Mesendoderm (in vitro differentiated cells): ENCODE data around the gene SNX25.
A peak's percentile ranks its signal among the peaks of the same experiment; 100 is the strongest.
"Not testable (repeated sequence)": the region's sequence is repeated elsewhere in the genome, so short reads cannot be mapped to it uniquely, and the experiment has no call there.

Source experiments
- DNase-seq: peaks from one replicate; pipeline ENCODE4 v3.0.0; 2013
- H2AK5ac ChIP-seq: 2 replicates; pipeline ENCODE4 v1.6.1; 2013; ENCODE audit warnings: low read length, inconsistent platforms
- H2BK120ac ChIP-seq: 2 replicates; pipeline ENCODE4 v1.6.1; 2013; ENCODE audit warnings: low read depth, mild to moderate bottlenecking, low read length, moderate library complexity, mixed read lengths
- H2BK15ac ChIP-seq: replicated peaks from 2 replicates; pipeline ENCODE4 v1.6.1; 2013; ENCODE audit warnings: low read depth, mild to moderate bottlenecking, moderate library complexity
- H2BK5ac ChIP-seq: 2 replicates; pipeline ENCODE4 v1.6.1; 2013; ENCODE audit warnings: low read length, inconsistent platforms
- H3K18ac ChIP-seq: 2 replicates; pipeline ENCODE4 v1.6.1; 2013; ENCODE audit warnings: mild to moderate bottlenecking, low read length, mixed read lengths
- H3K23ac ChIP-seq: one replicate; pipeline ENCODE4 v1.6.1; 2013; ENCODE audit warnings: low read length
- H3K27ac ChIP-seq: 2 replicates; pipeline ENCODE4 v1.5.1; 2013; ENCODE audit warnings: low read depth, mild to moderate bottlenecking, inconsistent platforms, low read length, moderate library complexity
- H3K27me3 ChIP-seq: 2 replicates; pipeline ENCODE4 v1.6.1; 2013; ENCODE audit warnings: low read length, control low read depth, mild to moderate bottlenecking, inconsistent platforms; ENCODE audit not compliant: insufficient read depth, poor library complexity
- H3K36me3 ChIP-seq: 2 replicates; pipeline ENCODE4 v1.6.1; 2013; ENCODE audit warnings: low read length, inconsistent platforms; ENCODE audit not compliant: control insufficient read depth, insufficient read depth
- H3K4ac ChIP-seq: one replicate; pipeline ENCODE4 v1.6.1; 2013; ENCODE audit warnings: low read depth, mild to moderate bottlenecking, low read length, moderate library complexity
- H3K4me1 ChIP-seq: 2 replicates; pipeline ENCODE4 v1.6.1; 2013; ENCODE audit warnings: low read depth, low read length, inconsistent platforms; ENCODE audit not compliant: control insufficient read depth
- H3K4me2 ChIP-seq: 2 replicates; pipeline ENCODE4 v1.6.1; 2013; ENCODE audit warnings: low read length
- H3K4me3 ChIP-seq: 2 replicates; pipeline ENCODE4 v1.5.1; 2013; ENCODE audit warnings: mild to moderate bottlenecking, low read length
- H3K56ac ChIP-seq: one replicate; pipeline ENCODE4 v1.6.1; 2013; ENCODE audit warnings: low read length
- H3K79me1 ChIP-seq: 2 replicates; pipeline ENCODE4 v1.6.1; 2013; ENCODE audit warnings: low read length, inconsistent platforms
- H3K79me2 ChIP-seq: 2 replicates; pipeline ENCODE4 v1.6.1; 2013; ENCODE audit warnings: mild to moderate bottlenecking, low read length; ENCODE audit not compliant: control insufficient read depth, insufficient read depth
- H3K9ac ChIP-seq: 2 replicates; pipeline ENCODE4 v1.6.1; 2013; ENCODE audit warnings: low read length, inconsistent platforms
- H4K5ac ChIP-seq: one replicate; pipeline ENCODE4 v1.6.1; 2013; ENCODE audit warnings: low read length
- H4K8ac ChIP-seq: one replicate; pipeline ENCODE4 v1.6.1; 2013; ENCODE audit warnings: low read depth, mild to moderate bottlenecking, control low read depth, low read length, moderate library complexity
- WGBS: extraction: QIAGEN DNeasy Blood & Tissue Kit; methylation state at CpG from one replicate; pipeline ENCODE4 v1.1.7; 2013; ENCODE audit warnings: low lambda C conversion rate, missing lambda C conversion rate; ENCODE audit not compliant: insufficient coverage; ENCODE audit errors: extremely low coverage; 5-methylcytosine and 5-hydroxymethylcytosine counted together

SNX25 gene

GRCh38 chr4:185322803-185323202, 113.4 kb downstream of the SNX25 start:
- WGBS: no CpG with 5 or more reads among the region's 2 CpGs
- H3K56ac ChIP-seq: no peak overlapping the region

GRCh38 chr4:185323606-185324005, 114.2 kb downstream of the SNX25 start:
- DNase-seq: no peak
- Histone ChIP-seq H3K27me3 (no peaks in the 10 kb centered on the region), H2AK5ac (no peak overlapping the region), H3K4me1 (no peaks in the 10 kb centered on the region), H3K4me2 (no peak overlapping the region), H3K9ac (no peak overlapping the region), H3K4ac (no peak overlapping the region), H3K4me3 (no peak overlapping the region), H3K36me3 (peaks cover 2% of the 10 kb centered on the region), H3K27ac (no peak overlapping the region), H4K5ac (no peak overlapping the region), H3K18ac (no peak overlapping the region), H3K79me1 (no peaks in the 10 kb centered on the region), H3K79me2 (no peaks in the 10 kb centered on the region), H2BK120ac (no peak overlapping the region), H2BK5ac (no peak overlapping the region), H2BK15ac (no peak overlapping the region), H4K8ac (no peak overlapping the region), H3K23ac (no peak overlapping the region), H3K56ac (no peak overlapping the region)
- WGBS: no CpG with 5 or more reads among the region's 1 CpG

More at GRCh38 chr4:185322803-185323202, 113.4 kb downstream of the SNX25 start:
- Histone ChIP-seq H3K36me3 (peaks cover 2% of the 10 kb centered on the region), H3K79me2 (no peaks in the 10 kb centered on the region), H3K27me3 (no peaks in the 10 kb centered on the region), H3K23ac (no peak overlapping the region), H4K8ac (no peak overlapping the region), H3K4ac (no peak overlapping the region), H3K27ac (no peak overlapping the region), H3K18ac (no peak overlapping the region), H3K79me1 (no peaks in the 10 kb centered on the region), H3K4me1 (no peaks in the 10 kb centered on the region), H3K9ac (no peak overlapping the region), H3K4me2 (no peak overlapping the region), H3K4me3 (no peak overlapping the region), H2BK5ac (no peak overlapping the region), H4K5ac (no peak overlapping the region), H2AK5ac (no peak overlapping the region), H2BK120ac (no peak overlapping the region), H2BK15ac (no peak overlapping the region)
- DNase-seq: no peak

- not testable (repeated sequence) for H3K27ac ChIP-seq, H3K4me1 ChIP-seq, H3K9ac ChIP-seq, H3K4ac ChIP-seq, H4K8ac ChIP-seq, H3K79me2 ChIP-seq, H3K18ac ChIP-seq, H3K4me3 ChIP-seq, H3K56ac ChIP-seq, H3K36me3 ChIP-seq, H3K4me2 ChIP-seq, H2BK5ac ChIP-seq, H3K27me3 ChIP-seq, H2BK120ac ChIP-seq, H3K79me1 ChIP-seq, H3K23ac ChIP-seq, H4K5ac ChIP-seq, H2BK15ac ChIP-seq, H2AK5ac ChIP-seq
- WGBS: no CpG with 5 or more reads among the region's 6 CpGs
- peak; percentile 21 for DNase-seq
Observed at GRCh38 chr4:185324361-185324760, 115.0 kb downstream of the SNX25 start.

- no CpG with 5 or more reads among the region's 1 CpG for whole genome bisulfite sequencing
- not testable (repeated sequence) for DNase-seq, H2AK5ac ChIP-seq, H2BK120ac ChIP-seq, H4K5ac ChIP-seq, H2BK5ac ChIP-seq, H3K79me2 ChIP-seq, H3K18ac ChIP-seq, H4K8ac ChIP-seq, H3K4me2 ChIP-seq, H3K27me3 ChIP-seq, H3K23ac ChIP-seq, H3K36me3 ChIP-seq, H3K56ac ChIP-seq, H3K9ac ChIP-seq, H3K27ac ChIP-seq, H3K79me1 ChIP-seq, H3K4ac ChIP-seq, H3K4me3 ChIP-seq, H3K4me1 ChIP-seq, H2BK15ac ChIP-seq
Observed at GRCh38 chr4:185325721-185326120, 116.3 kb downstream of the SNX25 start.

- no peak overlapping the region for H2BK120ac ChIP-seq
- H4K8ac ChIP-seq: no peak overlapping the region
- H2BK15ac ChIP-seq: no peak overlapping the region
- no peaks in the 10 kb centered on the region for H3K79me2 ChIP-seq
- H4K5ac ChIP-seq: no peak overlapping the region
- no peak overlapping the region for H3K23ac ChIP-seq
- H3K4me3 ChIP-seq: no peak overlapping the region
- no peak overlapping the region for H3K18ac ChIP-seq
- no peak for DNase-seq
- H3K9ac ChIP-seq: no peak overlapping the region
- no CpG with 5 or more reads among the region's 7 CpGs for WGBS
- no peaks in the 10 kb centered on the region for H3K4me1 ChIP-seq
- H3K4ac ChIP-seq: no peak overlapping the region
- H3K56ac ChIP-seq: no peak overlapping the region
- H3K4me2 ChIP-seq: no peak overlapping the region
- H3K79me1 ChIP-seq: no peaks in the 10 kb centered on the region
- no peak overlapping the region for H2AK5ac ChIP-seq
- no peak overlapping the region for H3K27ac ChIP-seq
- H2BK5ac ChIP-seq: no peak overlapping the region
- H3K27me3 ChIP-seq: no peaks in the 10 kb centered on the region
- H3K36me3 ChIP-seq: peaks cover 2% of the 10 kb centered on the region
Observed at GRCh38 chr4:185328586-185328985, 119.2 kb downstream of the SNX25 start.

- not testable (repeated sequence) for H2BK120ac ChIP-seq, H4K8ac ChIP-seq, H2BK5ac ChIP-seq, H3K27ac ChIP-seq, H3K4me3 ChIP-seq, H3K36me3 ChIP-seq, H3K4ac ChIP-seq, H4K5ac ChIP-seq, H2BK15ac ChIP-seq, H3K56ac ChIP-seq, H3K9ac ChIP-seq, H3K79me2 ChIP-seq, H3K18ac ChIP-seq, H3K4me1 ChIP-seq, H3K27me3 ChIP-seq, H3K4me2 ChIP-seq, H2AK5ac ChIP-seq, H3K23ac ChIP-seq, H3K79me1 ChIP-seq
- DNase-seq: peak; percentile 41
- no CpG with 5 or more reads among the region's 2 CpGs for WGBS
Observed at GRCh38 chr4:185329879-185330510, 120.6 kb downstream of the SNX25 start.
